Measurements from ENCODE around the gene SMO.

SMO gene

GRCh38 chr7:129188372-129188891 is at the start of gene SMO:
SMO (plus strand) TSS chr7:129188633; CDS start chr7:129189152, 519 bp downstream.
- no peak within 1 kb of the TSS for H3K27ac Mint-ChIP-seq

GRCh38 chr7:129143724-129144094 is 44.7 kb upstream of the SMO start:
- peaks cover 12% of the 10 kb centered on the region for H3K4me1 Mint-ChIP-seq
- no peaks in the 10 kb centered on the region for H3K9me3 Mint-ChIP-seq
- H3K36me3 Mint-ChIP-seq, result no peaks in the 10 kb centered on the region
- DNase-seq (ENCODE audit: low spot score in 2 of 2) (no peak), ATAC-seq (no peak)
- H3K27ac Mint-ChIP-seq, result no peak overlapping the region
- H3K4me3 Mint-ChIP-seq, result peak overlapping the region; percentile 72

More at GRCh38 chr7:129188372-129188891, at the start of gene SMO:
- no peaks in the 10 kb centered on the region for H3K9me3 Mint-ChIP-seq
- DNase-seq (ENCODE audit: low spot score in 2 of 2) (no peak), ATAC-seq (peak; percentile 27)
- H3K4me3 Mint-ChIP-seq, result peak within 1 kb of the TSS; percentile 65
- peaks cover 6% of the 10 kb centered on the region for H3K4me1 Mint-ChIP-seq
- no peaks in the 10 kb centered on the region for H3K36me3 Mint-ChIP-seq

GRCh38 chr7:129144095-129144833 is 44.2 kb upstream of the SMO start, which contains the start of gene TSPAN33:
TSPAN33 (plus strand) TSS chr7:129144707; CDS start chr7:129144981, 274 bp downstream.
- Mint-ChIP-seq H3K4me3 (peak within 1 kb of the TSS; percentile 72), H3K36me3 (no peaks in the 10 kb centered on the region), H3K9me3 (no peaks in the 10 kb centered on the region), H3K27ac (no peak within 1 kb of the TSS), H3K4me1 (peaks cover 12% of the 10 kb centered on the region)
- DNase-seq (ENCODE audit: low spot score in 2 of 2) (peak; percentile 47 to 81), ATAC-seq (peak; percentile 88)

- ATAC-seq, result peak; percentile 67
- no peak overlapping the region for H3K27ac Mint-ChIP-seq
Measured at GRCh38 chr7:129144834-129145668, 43.4 kb upstream of the SMO start.

GRCh38 chr7:129146237-129146979 is 42.0 kb upstream of the SMO start:
- H3K36me3 Mint-ChIP-seq, result no peaks in the 10 kb centered on the region

More at GRCh38 chr7:129144834-129145668, 43.4 kb upstream of the SMO start:
- Mint-ChIP-seq H3K36me3 (no peaks in the 10 kb centered on the region), H3K4me1 (peaks cover 12% of the 10 kb centered on the region), H3K4me3 (peak overlapping the region; percentile 72), H3K9me3 (no peaks in the 10 kb centered on the region)
- DNase-seq (ENCODE audit: low spot score in 2 of 2), result peak in 1 of 2 donors; percentile 57

GRCh38 chr7:129147731-129148130 is 40.7 kb upstream of the SMO start:
- no peak overlapping the region for H3K4me3 Mint-ChIP-seq
- no peak for DNase-seq (ENCODE audit: low spot score in 2 of 2)
- no peaks in the 10 kb centered on the region for H3K9me3 Mint-ChIP-seq
- no peaks in the 10 kb centered on the region for H3K36me3 Mint-ChIP-seq
- H3K4me1 Mint-ChIP-seq, result peaks cover 12% of the 10 kb centered on the region
- no peak for ATAC-seq
- no peak overlapping the region for H3K27ac Mint-ChIP-seq

More at GRCh38 chr7:129146237-129146979, 42.0 kb upstream of the SMO start:
- DNase-seq (ENCODE audit: low spot score in 2 of 2) (no peak), ATAC-seq (peak; percentile 12)
- H3K9me3 Mint-ChIP-seq, result no peaks in the 10 kb centered on the region
- peak overlapping the region; percentile 72 for H3K4me3 Mint-ChIP-seq
- peaks cover 12% of the 10 kb centered on the region for H3K4me1 Mint-ChIP-seq
- no peak overlapping the region for H3K27ac Mint-ChIP-seq

GRCh38 chr7:129149511-129149910 is 38.9 kb upstream of the SMO start:
- no peak overlapping the region for H3K4me3 Mint-ChIP-seq
- H3K27ac Mint-ChIP-seq, result no peak overlapping the region
- no peaks in the 10 kb centered on the region for H3K36me3 Mint-ChIP-seq
- H3K4me1 Mint-ChIP-seq, result peaks cover 4% of the 10 kb centered on the region
- no peak for ATAC-seq
- no peaks in the 10 kb centered on the region for H3K9me3 Mint-ChIP-seq
- DNase-seq (ENCODE audit: low spot score in 2 of 2), result no peak

GRCh38 chr7:129150199-129150996 is 38.0 kb upstream of the SMO start:
- ATAC-seq, result no peak
- no peak overlapping the region for H3K27ac Mint-ChIP-seq
- H3K4me1 Mint-ChIP-seq, result peaks cover 4% of the 10 kb centered on the region
- H3K9me3 Mint-ChIP-seq, result no peaks in the 10 kb centered on the region
- no peak overlapping the region for H3K4me3 Mint-ChIP-seq
- H3K36me3 Mint-ChIP-seq, result no peaks in the 10 kb centered on the region
- DNase-seq (ENCODE audit: low spot score in 2 of 2), result no peak

- no peak for ATAC-seq
- Mint-ChIP-seq H3K36me3 (no peaks in the 10 kb centered on the region), H3K4me1 (no peaks in the 10 kb centered on the region), H3K4me3 (no peak overlapping the region), H3K27ac (no peak overlapping the region), H3K9me3 (no peaks in the 10 kb centered on the region)
- DNase-seq (ENCODE audit: low spot score in 2 of 2), result no peak
Measured at GRCh38 chr7:129157651-129158050, 30.8 kb upstream of the SMO start.

GRCh38 chr7:129159539-129159938 is 28.9 kb upstream of the SMO start:
- ATAC-seq (no peak), DNase-seq (ENCODE audit: low spot score in 2 of 2) (no peak)
- Mint-ChIP-seq H3K27ac (peak overlapping the region; percentile 54), H3K36me3 (peaks cover 6% of the 10 kb centered on the region), H3K9me3 (no peaks in the 10 kb centered on the region), H3K4me3 (no peak overlapping the region), H3K4me1 (no peaks in the 10 kb centered on the region)

GRCh38 chr7:129160161-129160905 is 28.1 kb upstream of the SMO start:
- Mint-ChIP-seq H3K4me1 (no peaks in the 10 kb centered on the region), H3K36me3 (peaks cover 6% of the 10 kb centered on the region), H3K9me3 (no peaks in the 10 kb centered on the region), H3K27ac (peak overlapping the region; percentile 54), H3K4me3 (no peak overlapping the region)
- DNase-seq (ENCODE audit: low spot score in 2 of 2) (no peak), ATAC-seq (no peak)

GRCh38 chr7:129161524-129162225 is 26.8 kb upstream of the SMO start:
- Mint-ChIP-seq H3K36me3 (peaks cover 6% of the 10 kb centered on the region), H3K27ac (no peak overlapping the region), H3K4me3 (no peak overlapping the region)

GRCh38 chr7:129162732-129163131 is 25.7 kb upstream of the SMO start:
- Mint-ChIP-seq H3K27ac (no peak overlapping the region), H3K9me3 (no peaks in the 10 kb centered on the region), H3K36me3 (peaks cover 6% of the 10 kb centered on the region), H3K4me3 (no peak overlapping the region), H3K4me1 (no peaks in the 10 kb centered on the region)
- DNase-seq (ENCODE audit: low spot score in 2 of 2) (no peak), ATAC-seq (no peak)

More at GRCh38 chr7:129161524-129162225, 26.8 kb upstream of the SMO start:
- DNase-seq (ENCODE audit: low spot score in 2 of 2) (no peak), ATAC-seq (no peak)
- Mint-ChIP-seq H3K9me3 (no peaks in the 10 kb centered on the region), H3K4me1 (no peaks in the 10 kb centered on the region)

Data from stimulated activated effector memory CD8-positive, alpha-beta T cell treated with anti-CD3 and anti-CD28 coated beads, Interleukin-12 subunit alpha, Interleukin-12 subunit beta, amount 100 ng/mL, for 72 hours (primary cell).